Body of pancreas (tissue), 4 donors: ENCODE data around the gene BORCS8.
"Not testable (repeated sequence)": the region's sequence is repeated elsewhere in the genome, so short reads cannot be mapped to it uniquely, and the experiment has no call there.

ENCODE experiments used
- POLR2A ChIP-seq, 3 donors: fragments of 450-650 bp; IDR thresholded peaks; one replicate each; pipeline ENCODE4 v1.6.1; 2016; ENCODE audit warnings: antibody characterized with exemption in 3 of 3, mild to moderate bottlenecking in 2 of 3
- TF ChIP-seq, protein P1 (sequence below), 7 experiments: fragments of 450-650 bp in 4 of 7; fragments of 200-600 bp in 3 of 7; sonication (generic) in 3 of 7; IDR thresholded peaks; one replicate each; pipeline ENCODE4 v1.5.1; 2016 to 2019; ENCODE audit warnings: antibody characterized with exemption in 7 of 7

GRCh38 chr19:19135713-19136112, 56.2 kb downstream of the BORCS8 start:
- TF ChIP-seq, protein P1, sequence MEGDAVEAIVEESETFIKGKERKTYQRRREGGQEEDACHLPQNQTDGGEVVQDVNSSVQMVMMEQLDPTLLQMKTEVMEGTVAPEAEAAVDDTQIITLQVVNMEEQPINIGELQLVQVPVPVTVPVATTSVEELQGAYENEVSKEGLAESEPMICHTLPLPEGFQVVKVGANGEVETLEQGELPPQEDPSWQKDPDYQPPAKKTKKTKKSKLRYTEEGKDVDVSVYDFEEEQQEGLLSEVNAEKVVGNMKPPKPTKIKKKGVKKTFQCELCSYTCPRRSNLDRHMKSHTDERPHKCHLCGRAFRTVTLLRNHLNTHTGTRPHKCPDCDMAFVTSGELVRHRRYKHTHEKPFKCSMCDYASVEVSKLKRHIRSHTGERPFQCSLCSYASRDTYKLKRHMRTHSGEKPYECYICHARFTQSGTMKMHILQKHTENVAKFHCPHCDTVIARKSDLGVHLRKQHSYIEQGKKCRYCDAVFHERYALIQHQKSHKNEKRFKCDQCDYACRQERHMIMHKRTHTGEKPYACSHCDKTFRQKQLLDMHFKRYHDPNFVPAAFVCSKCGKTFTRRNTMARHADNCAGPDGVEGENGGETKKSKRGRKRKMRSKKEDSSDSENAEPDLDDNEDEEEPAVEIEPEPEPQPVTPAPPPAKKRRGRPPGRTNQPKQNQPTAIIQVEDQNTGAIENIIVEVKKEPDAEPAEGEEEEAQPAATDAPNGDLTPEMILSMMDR (IDR thresholded peaks at IDR 0.05) = not testable (repeated sequence)
- not testable (repeated sequence) for TF ChIP-seq POLR2A (IDR thresholded peaks at IDR 0.05)
